ENCODE results near the gene CSAG3. TPM values are rescaled to one million over a fixed set of nuclear protein-coding genes. Genes with fewer than 3 reads are reported as not detected.
"Not testable (repeated sequence)": the region's sequence is repeated elsewhere in the genome, so short reads cannot be mapped to it uniquely, and the experiment has no call there.

The CSAG3 gene
- total RNA-seq, 2 experiments from 2014 or later = 1.3 TPM; not detected in 1

DNA sequence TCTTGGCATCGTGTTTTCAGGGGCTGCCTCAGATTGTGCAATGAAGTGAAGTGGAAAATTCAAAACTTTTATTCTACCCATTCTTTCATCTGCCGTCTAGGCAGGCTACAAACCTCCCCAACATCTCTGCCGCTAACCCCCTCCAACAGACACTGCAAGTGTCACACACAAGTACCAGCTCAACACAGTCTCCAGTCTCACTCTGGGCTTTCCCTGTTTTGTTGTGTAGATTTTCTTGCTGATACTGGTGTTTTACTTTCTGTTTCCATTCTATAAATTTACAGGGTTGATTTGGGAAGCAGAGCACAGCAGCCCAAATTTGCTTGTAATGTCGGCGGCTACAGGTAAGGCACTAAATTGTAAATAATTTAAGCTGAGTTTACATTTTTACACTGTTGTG, 4.1 kb upstream of the CSAG3 start:
- H3K4me3 Mint-ChIP-seq; H3K9me3 Mint-ChIP-seq; H3K36me3 Mint-ChIP-seq; CTCF ChIA-PET; H3K27ac Mint-ChIP-seq; H3K4me1 Mint-ChIP-seq (ENCODE audit: low read depth); DNase-seq; POLR2A ChIA-PET; H3K27me3 Mint-ChIP-seq; intact Hi-C loops (cut with micrococcal nuclease): not testable (repeated sequence)

DNA sequence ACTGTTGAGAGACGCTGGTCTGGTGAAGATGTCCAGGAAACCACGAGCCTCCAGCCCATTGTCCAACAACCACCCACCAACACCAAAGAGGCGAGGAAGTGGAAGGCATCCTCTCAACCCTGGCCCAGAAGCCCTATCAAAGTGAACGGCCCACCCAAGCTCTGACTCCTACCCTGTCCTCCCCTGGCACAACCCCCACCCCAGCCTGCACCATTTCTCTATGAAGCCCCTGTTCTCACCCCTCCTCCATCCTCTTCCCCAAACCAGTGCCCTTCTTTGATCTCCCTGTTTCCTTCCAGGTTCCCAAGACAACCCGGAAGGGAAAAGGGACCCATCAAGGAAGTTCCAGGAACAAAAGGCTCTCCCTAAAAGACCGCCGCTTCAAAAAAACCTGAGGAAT, 526 bp downstream of the CSAG3 start:
- H3K36me3 Mint-ChIP-seq; intact Hi-C loops (cut with micrococcal nuclease); DNase-seq; H3K27me3 Mint-ChIP-seq; H3K4me3 Mint-ChIP-seq; CTCF ChIA-PET; H3K4me1 Mint-ChIP-seq (ENCODE audit: low read depth); H3K9me3 Mint-ChIP-seq; H3K27ac Mint-ChIP-seq; POLR2A ChIA-PET: not testable (repeated sequence)

DNA sequence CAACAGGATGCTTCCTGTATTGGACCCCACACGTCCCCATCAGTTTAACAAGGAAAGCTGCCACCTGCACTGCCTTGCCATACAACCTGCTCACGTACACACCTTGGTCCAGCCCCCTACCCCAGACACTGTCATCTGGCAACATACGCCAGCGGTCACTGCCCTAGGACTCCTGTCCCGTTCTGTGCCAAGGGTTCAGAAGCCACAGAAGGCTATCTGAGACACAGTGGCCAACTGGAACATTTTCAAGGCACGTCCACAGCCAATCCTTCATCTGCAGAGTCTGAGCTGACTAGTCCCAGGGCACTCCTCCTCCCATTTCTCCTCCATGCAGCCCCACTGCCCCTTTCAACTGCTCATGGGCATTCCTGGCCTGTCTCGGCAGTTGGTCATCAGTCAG, 2.6 kb downstream of the CSAG3 start:
- H3K27ac Mint-ChIP-seq; H3K9me3 Mint-ChIP-seq; H3K27me3 Mint-ChIP-seq; DNase-seq; POLR2A ChIA-PET; CTCF ChIA-PET; H3K4me3 Mint-ChIP-seq; intact Hi-C loops (cut with micrococcal nuclease); H3K36me3 Mint-ChIP-seq; H3K4me1 Mint-ChIP-seq (ENCODE audit: low read depth): not testable (repeated sequence)

DNA sequence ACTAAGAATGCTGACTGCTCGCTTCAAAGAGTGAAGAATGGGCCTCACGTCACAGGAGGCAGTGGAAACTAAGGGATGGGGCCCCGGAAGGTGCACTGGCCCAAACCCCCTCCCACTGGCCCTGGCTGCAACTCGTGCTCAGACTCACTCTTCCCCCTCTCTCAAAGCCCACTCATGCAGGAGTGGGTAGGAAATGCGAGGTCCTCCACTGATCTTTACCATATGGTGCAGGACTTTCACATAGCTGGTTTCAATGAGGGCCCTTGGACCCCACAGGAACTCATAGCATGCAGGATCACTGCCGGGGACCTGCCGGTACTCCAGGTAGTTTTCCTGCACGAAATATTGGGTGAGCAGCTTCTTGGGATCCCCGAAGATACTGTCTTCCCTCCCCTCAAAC, 7.5 kb downstream of the CSAG3 start:
- H3K4me1 Mint-ChIP-seq (ENCODE audit: low read depth); H3K4me3 Mint-ChIP-seq; H3K27ac Mint-ChIP-seq; CTCF ChIA-PET; H3K9me3 Mint-ChIP-seq; H3K36me3 Mint-ChIP-seq; DNase-seq; intact Hi-C loops (cut with micrococcal nuclease); POLR2A ChIA-PET; H3K27me3 Mint-ChIP-seq: not testable (repeated sequence)

DNA sequence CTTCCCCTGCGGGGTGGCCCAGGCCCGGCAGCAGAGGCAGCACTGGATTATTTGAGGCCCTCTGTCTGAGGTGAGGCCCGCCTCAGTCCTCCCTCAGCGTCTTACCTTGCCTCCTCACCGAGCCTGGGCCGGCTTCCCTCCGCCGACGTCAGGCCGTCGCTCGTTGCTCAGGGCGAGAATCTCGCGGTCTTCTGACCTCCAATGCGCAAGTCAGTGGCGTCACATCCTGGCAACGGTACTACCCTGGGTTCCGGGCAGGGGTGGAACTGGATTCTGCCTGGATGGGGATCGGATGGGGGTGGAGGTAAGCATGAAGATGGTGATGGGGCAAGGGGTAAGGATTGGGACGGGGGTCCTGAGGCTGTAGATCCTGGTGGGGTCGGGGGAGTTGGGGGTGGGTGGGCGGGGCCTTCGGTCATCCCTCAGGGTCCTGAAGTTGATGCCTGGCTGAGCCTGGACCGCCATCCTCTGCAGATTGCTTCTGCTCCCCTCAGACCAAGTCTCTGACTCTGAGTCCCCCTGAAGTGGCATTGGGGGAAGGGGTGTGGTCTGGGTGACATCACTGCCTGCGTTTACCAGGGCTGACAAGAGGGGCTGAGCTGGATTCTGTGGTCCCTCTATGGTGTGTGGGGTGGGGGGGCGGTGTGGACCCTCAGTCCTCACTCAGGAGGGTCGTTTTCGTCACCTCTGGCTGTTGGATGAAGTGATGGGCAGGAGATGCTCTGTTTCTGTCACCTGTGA, 10.7 kb downstream of the CSAG3 start, which contains the start of gene MAGEA6:
Gene MAGEA6 (minus strand): TSS at position 141 of the 741 bp plus-strand sequence. CDS start 2,039 bp downstream, outside the sequence.
- H3K27ac Mint-ChIP-seq; H3K4me3 Mint-ChIP-seq; H3K27me3 Mint-ChIP-seq; H3K9me3 Mint-ChIP-seq; H3K36me3 Mint-ChIP-seq; CTCF ChIA-PET; intact Hi-C loops (cut with micrococcal nuclease); DNase-seq; H3K4me1 Mint-ChIP-seq (ENCODE audit: low read depth); POLR2A ChIA-PET: not testable (repeated sequence)

DNA sequence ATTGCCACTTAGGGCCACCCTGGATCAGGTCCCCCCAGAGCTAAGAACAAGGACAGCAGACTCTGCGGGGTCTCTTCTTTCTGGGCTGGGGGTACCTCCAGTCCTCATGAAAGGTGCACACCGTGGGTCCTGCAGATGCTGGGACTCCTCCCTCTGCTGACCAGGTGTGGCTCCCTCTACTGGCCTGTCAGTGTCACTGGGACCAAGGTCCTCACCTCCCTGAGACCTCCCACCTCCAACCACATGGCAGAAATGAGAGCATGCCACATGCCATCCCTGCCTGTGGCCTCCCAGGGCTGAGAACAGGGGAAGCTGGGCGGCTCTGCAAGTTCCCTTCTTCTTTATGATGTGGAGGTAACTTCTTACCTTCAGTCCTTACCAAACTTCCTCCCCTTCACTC, 28.0 kb downstream of the CSAG3 start:
- H3K36me3 Mint-ChIP-seq; H3K27me3 Mint-ChIP-seq; H3K4me1 Mint-ChIP-seq (ENCODE audit: low read depth); POLR2A ChIA-PET; H3K4me3 Mint-ChIP-seq; DNase-seq; intact Hi-C loops (cut with micrococcal nuclease); H3K9me3 Mint-ChIP-seq; H3K27ac Mint-ChIP-seq; CTCF ChIA-PET: not testable (repeated sequence)

DNA sequence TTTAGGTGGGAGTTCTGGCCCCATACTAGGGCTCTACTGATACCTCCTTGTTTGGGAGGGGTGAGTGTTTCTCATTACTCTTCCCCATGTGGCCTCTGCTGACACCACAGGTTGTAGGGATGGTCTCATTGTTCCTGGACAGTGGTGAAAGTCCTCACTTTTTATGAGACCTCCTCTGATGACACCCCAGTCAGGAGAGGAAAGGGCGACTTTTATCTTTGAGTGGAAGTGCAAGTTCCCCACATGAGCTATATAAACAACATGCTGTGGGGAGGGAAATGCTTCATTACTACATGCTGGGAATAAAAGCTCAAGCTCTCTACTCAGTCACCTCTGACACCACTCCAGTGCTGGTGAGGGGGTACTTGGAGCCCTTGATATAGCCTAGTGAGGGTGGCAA, 39.9 kb downstream of the CSAG3 start:
- POLR2A ChIA-PET = no interaction called here
- Mint-ChIP-seq H3K27ac (no peak overlapping the region), H3K36me3 (no peaks in the 10 kb centered on the region), H3K4me3 (no peak overlapping the region), H3K9me3 (no peaks in the 10 kb centered on the region), H3K27me3 (peaks cover 3% of the 10 kb centered on the region), H3K4me1 (ENCODE audit: low read depth) (no peaks in the 10 kb centered on the region)
- DNase-seq = no peak
- CTCF ChIA-PET = no interaction called here
- intact Hi-C loops (cut with micrococcal nuclease) = no loop called here

DNA sequence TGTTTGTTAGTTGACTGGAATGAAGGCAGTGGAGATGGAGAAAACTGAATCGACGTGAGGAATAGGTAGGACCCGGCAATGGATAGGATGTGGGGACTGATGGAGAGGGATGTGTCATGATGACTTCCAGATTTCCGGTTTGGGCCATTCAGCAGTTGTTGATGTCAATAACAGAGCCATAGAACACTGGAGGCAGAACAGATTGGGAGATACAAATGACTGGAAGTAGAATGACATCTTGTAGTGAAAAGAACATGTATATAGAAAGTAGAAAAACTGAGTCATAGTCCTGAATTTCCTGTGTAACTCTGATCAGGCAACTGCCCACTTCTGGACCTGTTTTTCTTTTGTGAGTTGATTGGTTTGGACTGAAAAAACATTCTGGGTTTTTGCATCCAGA, 47.0 kb downstream of the CSAG3 start:
- Mint-ChIP-seq H3K27ac (no peak overlapping the region), H3K9me3 (no peaks in the 10 kb centered on the region), H3K4me1 (ENCODE audit: low read depth) (peaks cover 9% of the 10 kb centered on the region), H3K36me3 (no peaks in the 10 kb centered on the region), H3K4me3 (no peak overlapping the region), H3K27me3 (peaks cover 8% of the 10 kb centered on the region)
- ChIA-PET POLR2A (no interaction called here), CTCF (no interaction called here)
- no peak for DNase-seq
- intact Hi-C loops (cut with micrococcal nuclease) = no loop called here

Other genes starting within 250 kb of the CSAG3 start
- gene GABRQ, start 121.3 kb upstream of the CSAG3 start, total RNA-seq = not detected
- gene MAGEA3, start 60.4 kb upstream of the CSAG3 start, total RNA-seq = not detected
- gene CSAG2, start 49.9 kb upstream of the CSAG3 start, total RNA-seq = under 1 TPM in 1 of 2 experiments, not detected in 1; 0.88 TPM
- not detected for gene MAGEA2B, start 44.6 kb upstream of the CSAG3 start, total RNA-seq
- gene CSAG1, start 25.5 kb upstream of the CSAG3 start, total RNA-seq = not detected
- not detected for gene MAGEA12, start 25.5 kb upstream of the CSAG3 start, total RNA-seq
- not detected for gene MAGEA2, start 5.4 kb upstream of the CSAG3 start, total RNA-seq
- gene MAGEA6, start 10.5 kb downstream of the CSAG3 start, total RNA-seq = not detected
- gene CETN2, start 71.5 kb downstream of the CSAG3 start, total RNA-seq = 10 to 100 TPM; 12.3 to 12.6 TPM
- 10 to 100 TPM; 20.2 to 23.3 TPM for gene NSDHL, start 71.8 kb downstream of the CSAG3 start, total RNA-seq
- gene ZNF185, start 138.8 kb downstream of the CSAG3 start, total RNA-seq = 1 to 10 TPM in 1 of 2 experiments, under 1 TPM in 1; 0.82 to 1.4 TPM
- under 1 TPM in 1 of 2 experiments, not detected in 1; 0.10 TPM for gene PNMA5, start 234.9 kb downstream of the CSAG3 start, total RNA-seq

All from activated CD4-positive, alpha-beta memory T cell treated with anti-CD3 and anti-CD28 coated beads for 36 hours (primary cell).